Stimulated activated CD8-positive, alpha-beta memory T cell treated with anti-CD3 and anti-CD28 coated beads, Interleukin-2, amount 100 ng/mL, for 48 hours (primary cell): Measurements from ENCODE around the gene STRIP2.
"Not testable (repeated sequence)": the region's sequence is repeated elsewhere in the genome, so short reads cannot be mapped to it uniquely, and the experiment has no call there.

ENCODE experiments used
- DNase-seq, 2 donors: peaks; one replicate each; pipeline ENCODE4 v3.0.0-alpha.2; 2020; ENCODE audit warnings: low read depth in 2 of 2

Gene STRIP2

GRCh38 chr7:129433847-129434674 is at the start of gene STRIP2:
TSS of gene STRIP2 (plus strand) at chr7:129434432. CDS start at chr7:129434473, 41 bp downstream.
- DNase-seq = peak; percentile 95 to 96

GRCh38 chr7:129385116-129385515 is 49.1 kb upstream of the STRIP2 start:
- no peak for DNase-seq

- DNase-seq = no peak
Observed at GRCh38 chr7:129385598-129385997, 48.6 kb upstream of the STRIP2 start.

- no peak for DNase-seq
Observed at GRCh38 chr7:129386506-129386905, 47.7 kb upstream of the STRIP2 start.

- no peak for DNase-seq
Observed at GRCh38 chr7:129387537-129387936, 46.7 kb upstream of the STRIP2 start.

GRCh38 chr7:129388333-129389098 is 45.7 kb upstream of the STRIP2 start:
- no peak for DNase-seq

- no peak for DNase-seq
Observed at GRCh38 chr7:129389829-129390228, 44.4 kb upstream of the STRIP2 start.

- no peak for DNase-seq
Observed at GRCh38 chr7:129390314-129390713, 43.9 kb upstream of the STRIP2 start.

- no peak for DNase-seq
Observed at GRCh38 chr7:129391546-129392171, 42.6 kb upstream of the STRIP2 start.

- no peak for DNase-seq
Observed at GRCh38 chr7:129393255-129393654, 41.0 kb upstream of the STRIP2 start.

- no peak for DNase-seq
Observed at GRCh38 chr7:129394101-129394500, 40.1 kb upstream of the STRIP2 start.

- no peak for DNase-seq
Observed at GRCh38 chr7:129394982-129395914, 39.0 kb upstream of the STRIP2 start.

- DNase-seq = no peak
Observed at GRCh38 chr7:129401228-129401966, 32.8 kb upstream of the STRIP2 start.

- peak in 1 of 2 donors; percentile 5 for DNase-seq
Observed at GRCh38 chr7:129401967-129402860, 32.0 kb upstream of the STRIP2 start.

- DNase-seq = no peak
Observed at GRCh38 chr7:129405527-129405926, 28.7 kb upstream of the STRIP2 start.

- DNase-seq = not testable (repeated sequence)
Observed at GRCh38 chr7:129410238-129410637, 24.0 kb upstream of the STRIP2 start.

GRCh38 chr7:129412501-129412900 is 21.7 kb upstream of the STRIP2 start:
- no peak for DNase-seq

- DNase-seq = no peak
Observed at GRCh38 chr7:129417073-129417472, 17.2 kb upstream of the STRIP2 start.

GRCh38 chr7:129421717-129422250 is 12.4 kb upstream of the STRIP2 start:
- no peak for DNase-seq
